HepG2 (cell line): Measurements from ENCODE around the gene LTC4S. TPM values are rescaled to one million over a fixed set of nuclear protein-coding genes. Genes with fewer than 3 reads are reported as not detected.
"Not testable (repeated sequence)": the region's sequence is repeated elsewhere in the genome, so short reads cannot be mapped to it uniquely, and the experiment has no call there.

ENCODE experiments used
- ATAC-seq: fragments of 200-7000 bp; cut with Tn5 transposase; 3 replicates; pipeline ENCODE4 v1.9.1; 2020; ENCODE audit warnings: mild to moderate bottlenecking, moderate library complexity
- Bru-seq: library from RNA; stranded (reverse); fragments of 400-500 nt; gene quantifications from one replicate; lab custom pipeline; 2021; lab: Mats Ljungman, UMichigan
- BruChase-seq, 2 experiments: library from RNA; stranded (reverse); fragments of 400-500 nt; gene quantifications; one replicate each; lab custom pipeline; 2021; lab: Mats Ljungman, UMichigan
- BruUV-seq: library from RNA; stranded (reverse); fragments of 400-500 nt; replicated peaks from 2 replicates; lab custom pipeline; 2021; lab: Mats Ljungman, UMichigan
- CTCF ChIA-PET: fragments of 300-600 bp; formaldehyde crosslinking; extraction: SDS; loops from one replicate; lab custom pipeline; 2021; ENCODE audit warnings: low total read pairs, inconsistent platforms, low intra/inter-chr PET ratio; lab: Yijun Ruan, JAX
- POLR2A ChIA-PET: fragments of 350-600 bp; sonication (Branson Sonifier 250); formaldehyde crosslinking; loops from one replicate; lab custom pipeline; 2020; ENCODE audit warnings: antibody characterized with exemption, inconsistent platforms; lab: Yijun Ruan, JAX
- DNase-seq: peaks from one replicate; pipeline ENCODE4 v3.0.0-alpha.2; 2015; ENCODE audit warnings: low spot score
- FAIRE-seq: peaks from 3 replicates; lab custom pipeline; 2011; peaks lifted over from hg19 to GRCh38; lab: Jason Lieb, UNC
- H2AFZ ChIP-seq: one replicate; pipeline ENCODE4 v1.6.1; 2011; ENCODE audit warnings: low read length, inconsistent platforms
- H3K27ac ChIP-seq: fragments of 300-600 bp; 3 replicates; pipeline ENCODE4 v1.8.0; 2011; ENCODE audit warnings: mixed run types, mild to moderate bottlenecking, mixed read lengths, low read length, inconsistent platforms; ENCODE audit not compliant: insufficient read depth; ENCODE audit errors: extremely low read length
- H3K27me3 ChIP-seq, 2 experiments: fragments of 200-600 bp in 1 of 2; 2 replicates in 1 of 2; 3 replicates in 1 of 2; pipeline versions ENCODE4 v1.6.0 to v1.8.0; 2011; ENCODE audit warnings: low read length in 2 of 2, mild to moderate bottlenecking in 2 of 2, moderate library complexity in 2 of 2, inconsistent platforms in 1 of 2; ENCODE audit not compliant: insufficient read depth in 2 of 2, control insufficient read depth in 1 of 2
- H3K36me3 ChIP-seq, 2 experiments: fragments of 200-600 bp in 1 of 2; replicated peaks in 1 of 2; 2 replicates in 1 of 2; 3 replicates in 1 of 2; pipeline versions ENCODE4 v1.5.1 to v1.8.0; 2011; ENCODE audit warnings: low read length in 2 of 2, inconsistent platforms in 1 of 2; ENCODE audit not compliant: insufficient read depth in 2 of 2, control insufficient read depth in 1 of 2
- H3K4me1 ChIP-seq: 2 replicates; pipeline ENCODE4 v1.5.1; 2012; ENCODE audit warnings: low read length, inconsistent platforms; ENCODE audit not compliant: insufficient read depth
- H3K4me2 ChIP-seq: 2 replicates; pipeline ENCODE4 v1.6.0; 2011; ENCODE audit warnings: low read depth, low read length, inconsistent platforms
- H3K4me3 ChIP-seq, 3 experiments: fragments of 200-600 bp in 1 of 3; sonication (generic), shearing (Covaris generic) in 1 of 3; replicated peaks in 1 of 3; 2 replicates each; pipeline ENCODE4 v1.5.1; 2011 to 2016; ENCODE audit warnings: low read length in 3 of 3, inconsistent platforms in 2 of 3, low read depth in 2 of 3, mild to moderate bottlenecking in 2 of 3, control low read depth in 1 of 3, mixed read lengths in 1 of 3; ENCODE audit not compliant: insufficient read depth in 1 of 3
- H3K79me2 ChIP-seq: one replicate; pipeline ENCODE4 v1.6.1; 2011; ENCODE audit warnings: low read length, inconsistent platforms; ENCODE audit not compliant: insufficient read depth
- H3K9ac ChIP-seq: 2 replicates; pipeline ENCODE4 v1.6.0; 2011; ENCODE audit warnings: mild to moderate bottlenecking, low read depth, low read length, inconsistent platforms; ENCODE audit not compliant: insufficient read depth
- H3K9me3 ChIP-seq: 2 replicates; pipeline ENCODE4 v1.5.1; 2012; ENCODE audit warnings: mild to moderate bottlenecking, low read length
- H4K20me1 ChIP-seq: 2 replicates; pipeline ENCODE4 v1.6.0; 2011; ENCODE audit warnings: inconsistent platforms, mild to moderate bottlenecking, low read length, moderate library complexity; ENCODE audit not compliant: insufficient read depth
- AGO2 ChIP-seq: fragments of 200-400 bp; formaldehyde crosslinking; optimal IDR thresholded peaks from 2 replicates; pipeline ENCODE3; 2017; ENCODE audit warnings: mild to moderate bottlenecking, low read depth, low read length, moderate library complexity
- GPBP1L1 ChIP-seq: sonication (generic); formaldehyde crosslinking; IDR thresholded peaks from 2 replicates; pipeline ENCODE4 v1.5.0; 2020; ENCODE audit warnings: mild to moderate bottlenecking, missing genetic modification reagents
- PATZ1 ChIP-seq: sonication (generic); formaldehyde crosslinking; IDR thresholded peaks from 2 replicates; pipeline ENCODE4 v1.4.0; 2020; ENCODE audit warnings: missing genetic modification reagents
- RBM22 ChIP-seq: fragments of 200-400 bp; formaldehyde crosslinking; optimal IDR thresholded peaks from 2 replicates; pipeline ENCODE3; 2017; ENCODE audit warnings: mild to moderate bottlenecking, low read length, moderate library complexity
- SAFB2 ChIP-seq: sonication (generic); formaldehyde crosslinking; IDR thresholded peaks from 2 replicates; pipeline ENCODE4 v1.5.1; 2020; ENCODE audit warnings: missing genetic modification reagents, low read depth, mild to moderate bottlenecking, borderline replicate concordance
- ZBTB38 ChIP-seq: sonication (generic); formaldehyde crosslinking; IDR thresholded peaks from 2 replicates; pipeline ENCODE4 v1.5.1; 2020; ENCODE audit warnings: mild to moderate bottlenecking, missing genetic modification reagents
- ZNF44 ChIP-seq: sonication (generic); formaldehyde crosslinking; IDR thresholded peaks from 2 replicates; pipeline ENCODE4 v1.5.1; 2020; ENCODE audit warnings: mild to moderate bottlenecking, missing genetic modification reagents
- WGBS: methylation state at CpG from one replicate; pipeline ENCODE4 v1.1.6; 2017; ENCODE audit warnings: low lambda C conversion rate; 5-methylcytosine and 5-hydroxymethylcytosine counted together
- in situ Hi-C: cut with HindIII; loops from 2 replicates; pipeline ENCODE4 v1.10.0; 2017; ENCODE audit warnings: low pct_unique_long_range_greater_than_20kb; ENCODE audit not compliant: extremely low pct_ligation_motif_present
- intact Hi-C: fragments of 100-400 bp; cut with micrococcal nuclease; formaldehyde crosslinking; loops from one replicate; pipeline ENCODE4 v1.10.0; 2022; ENCODE audit not compliant: unreplicated experiment
- long read RNA-seq, 2 experiments: library from RNA in 1 of 2; library from polyadenylated mRNA in 1 of 2; stranded (forward) in 1 of 2; unstranded in 1 of 2; transcript quantifications; one replicate each; pipeline ENCODE4 v2.0.0, GENCODE V29; 2019 to 2022
- polyA minus RNA-seq, 3 experiments: library from RNA; depleted of rRNA, polyadenylated mRNA; stranded (reverse); fragments of >200 nt; gene quantifications; 2 replicates each; pipeline ENCODE4 v1.2.3, GENCODE V29; 2011; ENCODE audit warnings: low replicate concordance in 1 of 3
- polyA plus RNA-seq, 8 experiments: library from polyadenylated mRNA; depleted of rRNA in 3 of 8; stranded (reverse) in 7 of 8; unstranded in 1 of 8; fragments of >200 nt; fragmentation: Illumina TruSeq in 4 of 8; extraction: Trizol in 4 of 8; gene quantifications; 2 replicates each; pipeline versions ENCODE4 v1.2.1 to v1.2.3, GENCODE V29; 2011 to 2016; ENCODE audit warnings: low read depth in 4 of 8, missing spikeins in 1 of 8, mixed read lengths in 1 of 8; ENCODE audit not compliant: insufficient read depth in 1 of 8
- total RNA-seq, 5 experiments: library from RNA; depleted of rRNA; stranded (reverse); fragments of >200 nt; fragmentation: Illumina TruSeq; extraction: Trizol; gene quantifications; 2 replicates each; pipeline ENCODE4 v1.2.3, GENCODE V29; 2016; ENCODE audit warnings: low read depth in 1 of 5

LTC4S gene
- total RNA-seq (2016; rRNA removed; fragmentation: Illumina TruSeq; extraction: Trizol) (0.35 TPM in 1 of 2 replicates, not detected in the other), polyA plus RNA-seq (2011; rRNA removed) (not detected in 2 replicates), polyA minus RNA-seq (2011; rRNA and poly(A)+ RNA removed; ENCODE audit: low replicate concordance) (0.44 and 0.47 TPM in 2 replicates), Bru-seq, nascent RNA (percentile 42 among the genes with signal in this experiment), BruChase-seq, experiment 1, labeled RNA remaining after a 6-hour chase (percentile 44 among the genes with signal in this experiment), BruChase-seq, experiment 2, labeled RNA remaining after a 2-hour chase (percentile 41 among the genes with signal in this experiment)
- total RNA-seq (2016; cell fraction: cytosol; rRNA removed; fragmentation: Illumina TruSeq; extraction: Trizol; ENCODE audit: low read depth) = not detected in 2 replicates
- total RNA-seq (2016; cell fraction: insoluble cytoplasmic fraction; rRNA removed; fragmentation: Illumina TruSeq; extraction: Trizol) = 0.30 TPM in 1 of 2 replicates, not detected in the other
- not detected in 2 replicates for total RNA-seq (2016; cell fraction: membrane; rRNA removed; fragmentation: Illumina TruSeq; extraction: Trizol)
- total RNA-seq (2016; cell fraction: nucleus; rRNA removed; fragmentation: Illumina TruSeq; extraction: Trizol) = 0.56 TPM in 1 of 2 replicates, not detected in the other
- not detected in 2 replicates for polyA plus RNA-seq (2011; cell fraction: cytosol; rRNA removed)
- polyA plus RNA-seq (2011; cell fraction: nucleus; rRNA removed) = 0.78 and 0.82 TPM in 2 replicates
- polyA plus RNA-seq (2012) = not detected in 2 replicates
- polyA plus RNA-seq (2016; cell fraction: cytosol; fragmentation: Illumina TruSeq; extraction: Trizol; ENCODE audit: low read depth) = not detected in 2 replicates
- not detected in 2 replicates for polyA plus RNA-seq (2016; cell fraction: insoluble cytoplasmic fraction; fragmentation: Illumina TruSeq; extraction: Trizol; ENCODE audit: low read depth)
- polyA plus RNA-seq (2016; cell fraction: membrane; fragmentation: Illumina TruSeq; extraction: Trizol; ENCODE audit: low read depth) = not detected in 2 replicates
- 0.91 and 1.1 TPM in 2 replicates for polyA plus RNA-seq (2016; cell fraction: nucleus; fragmentation: Illumina TruSeq; extraction: Trizol; ENCODE audit: insufficient read depth, low read depth)
- not detected in 2 replicates for polyA minus RNA-seq (2011; cell fraction: cytosol; rRNA and poly(A)+ RNA removed)
- not detected in 2 replicates for polyA minus RNA-seq (2011; cell fraction: nucleus; rRNA and poly(A)+ RNA removed)
- long read RNA-seq, experiment 1 = 0 reads
- long read RNA-seq, experiment 2 = 0 reads

- POLR2A ChIA-PET = interaction anchor here (1.1 to 1.5 kb wide), 2 partner anchors 30 to 38 kb away, joined by 3 read pairs; no protein-coding TSS in a partner anchor
- Histone ChIP-seq H3K9ac (peak within 1 kb of the TSS; percentile 35; the same call in 1 of the 2 replicates), H2AFZ (no peak within 1 kb of the TSS), H4K20me1 (no peaks in the 10 kb centered on the region), H3K4me1 (peaks cover 40% of the 10 kb centered on the region), H3K4me3 (peak within 1 kb of the TSS in 1 of 3 experiments; percentile 76; a peak in 2 of 6 replicates), H3K9me3 (no peaks in the 10 kb centered on the region), H3K79me2 (no peaks in the 10 kb centered on the region), H3K4me2 (peak within 1 kb of the TSS; percentile 86), H3K27me3 (no peaks in the 10 kb centered on the region), H3K27ac (no peak within 1 kb of the TSS), H3K36me3 (peaks cover 4 to 8% of the 10 kb centered on the region in 2 experiments; a peak in 3 of 5 replicates)
- CTCF ChIA-PET = no interaction called here
- in situ Hi-C loops = no loop called here
- FAIRE-seq (no peak), DNase-seq (no peak), ATAC-seq (peak; percentile 0; the same call in 1 of the 3 replicates)
- BruUV-seq = no TSS peak
- intact Hi-C loops = no loop called here
- WGBS = 66% methylated on average over 7 of the region's 19 CpGs
- no peak for TF ChIP-seq ZNF44
- TF ChIP-seq ZBTB38 (CRISPR knock-in tag) = peak; percentile 34; the same call in 1 of the 2 replicates
- TF ChIP-seq GPBP1L1 (CRISPR knock-in tag) = no peak
- 0 out of 2 replicates have a peak, but pooled peaks have one; percentile 24 for TF ChIP-seq SAFB2 (CRISPR knock-in tag)
- TF ChIP-seq PATZ1 (CRISPR knock-in tag) = peak; percentile 28; the same call in 1 of the 2 replicates
- peak; percentile 61 for TF ChIP-seq AGO2
- peak; percentile 27 for TF ChIP-seq RBM22
- TF ChIP-seq, all 625 proteins: peak for 5
These were observed at the start of gene LTC4S for GRCh38 chr5:179793468-179794139. Gene LTC4S, plus strand, starts transcription at chr5:179793986. Its CDS starts 95 bp downstream, at chr5:179794081.

GRCh38 chr5:179744106-179744505, 49.7 kb upstream of the LTC4S start:
- FAIRE-seq, H3K27ac ChIP-seq, H3K4me2 ChIP-seq, DNase-seq, intact Hi-C loops, H3K9ac ChIP-seq, CTCF ChIA-PET, H3K4me3 ChIP-seq, H3K9me3 ChIP-seq, H2AFZ ChIP-seq, BruUV-seq, in situ Hi-C loops, ATAC-seq, H4K20me1 ChIP-seq, H3K27me3 ChIP-seq: not testable (repeated sequence)
- 97% methylated on average over 7 of the region's 7 CpGs for WGBS
- peaks cover 12% of the 10 kb centered on the region for H3K4me1 ChIP-seq
- POLR2A ChIA-PET = interaction anchor here (1.1 kb wide), 1 partner anchor 11 kb away, joined by 3 read pairs; no protein-coding TSS in a partner anchor
- H3K79me2 ChIP-seq = peaks cover 79% of the 10 kb centered on the region
- H3K36me3 ChIP-seq = peaks cover 2 to 16% of the 10 kb centered on the region in 2 experiments; a peak in 4 of 5 replicates
